Activated T-helper 9 cell treated with anti-CD3 and anti-CD28 coated beads, Interleukin-2, amount 50 U/mL, for 16 hours (primary cell): ENCODE results near the gene GFOD2.
A peak's percentile ranks its signal among the peaks of the same experiment; 100 is the strongest.
"Not testable (repeated sequence)": the region's sequence is repeated elsewhere in the genome, so short reads cannot be mapped to it uniquely, and the experiment has no call there.

Experiments
- DNase-seq: peaks from one replicate; pipeline ENCODE4 v3.0.0-alpha.2; 2020; ENCODE audit warnings: low read depth

The GFOD2 gene, protein sequence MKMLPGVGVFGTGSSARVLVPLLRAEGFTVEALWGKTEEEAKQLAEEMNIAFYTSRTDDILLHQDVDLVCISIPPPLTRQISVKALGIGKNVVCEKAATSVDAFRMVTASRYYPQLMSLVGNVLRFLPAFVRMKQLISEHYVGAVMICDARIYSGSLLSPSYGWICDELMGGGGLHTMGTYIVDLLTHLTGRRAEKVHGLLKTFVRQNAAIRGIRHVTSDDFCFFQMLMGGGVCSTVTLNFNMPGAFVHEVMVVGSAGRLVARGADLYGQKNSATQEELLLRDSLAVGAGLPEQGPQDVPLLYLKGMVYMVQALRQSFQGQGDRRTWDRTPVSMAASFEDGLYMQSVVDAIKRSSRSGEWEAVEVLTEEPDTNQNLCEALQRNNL

GRCh38 chr16:67719048-67719777 is at the start of gene GFOD2:
Gene GFOD2, minus strand, starts transcription at chr16:67719316. Its CDS starts 33,601 bp downstream, at chr16:67685715.
- peak; percentile 98 for DNase-seq

DNA sequence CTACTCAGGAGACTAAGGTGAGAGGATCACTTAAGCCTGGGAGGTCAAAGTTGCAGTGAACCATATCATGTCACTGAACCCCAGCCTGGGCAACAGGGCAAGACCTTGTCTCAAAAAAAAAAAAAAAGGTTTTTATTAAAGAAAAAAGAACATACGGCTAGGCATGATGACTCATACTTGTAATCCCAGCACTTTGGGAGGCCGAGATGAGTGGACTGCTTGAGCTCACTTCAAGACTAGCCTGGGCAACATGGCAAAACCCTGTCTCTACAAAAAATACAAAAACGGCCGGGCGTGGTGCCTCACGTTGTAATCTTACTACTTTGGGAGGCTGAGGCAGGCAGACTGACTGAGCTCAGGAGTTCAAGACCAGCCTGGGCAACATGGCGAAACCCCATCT is 48.8 kb upstream of the GFOD2 start:
- no peak for DNase-seq

DNA sequence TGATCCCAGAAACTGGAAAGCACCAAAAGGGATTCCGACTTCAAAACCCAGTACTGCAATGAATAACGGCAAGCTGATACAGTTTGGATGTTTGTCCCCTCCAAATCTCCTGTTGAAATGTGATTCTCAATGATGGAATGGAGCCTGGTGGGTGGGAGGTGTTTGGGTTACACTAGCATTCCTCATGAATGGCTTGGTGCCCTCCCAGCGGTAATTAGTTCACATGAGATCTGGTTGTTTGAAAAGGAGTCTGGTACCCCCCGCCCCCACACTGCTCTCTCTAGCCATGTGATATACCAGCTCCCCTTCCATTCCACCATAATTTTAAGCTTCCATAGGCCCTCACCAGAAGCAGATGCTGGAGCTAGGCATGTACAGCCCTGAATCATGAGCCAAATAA is 47.2 kb upstream of the GFOD2 start:
- no peak for DNase-seq

GRCh38 chr16:67764158-67764667 is 45.1 kb upstream of the GFOD2 start:
- no peak for DNase-seq

DNA sequence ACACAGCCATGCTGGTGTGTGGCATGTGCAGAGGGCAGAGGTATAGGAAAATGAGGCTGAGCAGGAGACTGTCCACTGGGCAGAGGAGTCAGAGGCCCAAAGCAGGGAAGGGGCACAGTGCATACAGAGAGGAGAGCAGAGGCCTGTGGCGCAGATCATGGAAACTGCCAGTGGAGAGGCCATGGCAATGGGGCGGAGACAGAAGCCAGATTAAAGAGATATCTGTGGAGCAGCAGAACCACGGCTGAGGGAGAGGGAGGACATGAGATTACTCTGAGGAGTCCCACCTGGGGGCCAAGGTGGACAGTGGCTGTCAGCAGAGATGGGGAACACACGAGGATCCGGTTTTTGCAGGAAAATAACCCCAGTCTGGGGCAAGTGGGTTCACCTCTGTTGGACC is 44.0 kb upstream of the GFOD2 start:
- no peak for DNase-seq

GRCh38 chr16:67762385-67762784 is 43.3 kb upstream of the GFOD2 start:
- no peak for DNase-seq

GRCh38 chr16:67761924-67762323 is 42.8 kb upstream of the GFOD2 start:
- DNase-seq, result no peak

- no peak for DNase-seq
Measured at GRCh38 chr16:67760956-67761230, 41.8 kb upstream of the GFOD2 start.

- DNase-seq, result no peak
Measured at GRCh38 chr16:67760206-67760955, 41.3 kb upstream of the GFOD2 start.

GRCh38 chr16:67758966-67759365 is 39.9 kb upstream of the GFOD2 start:
- no peak for DNase-seq

- no peak for DNase-seq
Measured at GRCh38 chr16:67758006-67758405, 38.9 kb upstream of the GFOD2 start.

- no peak for DNase-seq
Measured at GRCh38 chr16:67752641-67753040, 33.5 kb upstream of the GFOD2 start.

GRCh38 chr16:67751331-67751730 is 32.2 kb upstream of the GFOD2 start:
- DNase-seq, result not testable (repeated sequence)

DNA sequence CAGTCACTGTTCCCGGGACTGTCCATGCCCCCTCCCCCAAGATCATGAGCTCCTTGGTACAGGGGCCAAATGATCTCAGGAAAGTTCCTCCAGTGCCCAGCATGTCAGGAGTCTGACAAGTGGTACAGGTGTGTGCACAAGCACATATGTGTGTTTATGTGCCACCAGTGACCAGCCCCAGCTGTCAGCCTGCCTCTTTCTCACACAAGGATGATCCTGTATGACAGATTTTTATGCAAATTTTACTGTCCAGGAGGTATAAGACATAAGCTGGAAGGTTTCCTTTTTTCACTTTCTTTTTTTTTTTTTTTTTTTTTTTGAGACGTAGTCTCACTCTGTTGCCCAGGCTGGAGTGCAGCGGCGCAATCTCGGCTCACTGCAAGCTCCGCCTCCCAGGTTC is 31.4 kb upstream of the GFOD2 start:
- DNase-seq, result no peak

DNA sequence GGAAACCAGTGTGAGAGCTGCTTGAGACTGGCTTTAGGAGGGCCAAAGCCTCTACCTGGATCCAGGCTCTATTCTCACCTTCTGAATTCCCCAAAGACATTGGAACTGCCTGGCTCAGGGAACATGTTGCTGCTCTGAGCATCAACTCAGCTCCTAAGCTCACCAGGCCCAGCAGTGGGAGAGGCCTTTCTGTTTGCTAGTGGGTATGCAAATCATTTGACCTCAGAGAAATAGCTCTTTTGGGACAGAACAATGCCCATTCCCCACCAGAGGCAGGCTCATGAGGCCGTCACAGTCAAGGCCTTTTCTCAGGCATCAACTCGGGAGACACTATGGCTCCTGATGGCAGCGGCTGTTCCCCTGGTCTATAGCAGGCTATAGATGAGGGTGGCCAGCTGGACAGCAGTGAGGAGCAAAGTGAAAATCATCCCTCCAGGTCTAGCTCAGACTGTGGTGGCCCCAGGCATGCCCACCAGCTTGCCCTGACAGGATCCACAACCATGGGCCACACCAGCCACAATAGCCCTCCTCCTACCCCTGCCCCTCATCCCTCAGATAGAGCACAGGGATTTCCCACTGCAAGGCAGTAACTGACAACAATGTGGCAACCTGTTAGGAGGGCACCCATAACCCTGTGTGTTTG is 30.4 kb upstream of the GFOD2 start:
- DNase-seq, result no peak

DNA sequence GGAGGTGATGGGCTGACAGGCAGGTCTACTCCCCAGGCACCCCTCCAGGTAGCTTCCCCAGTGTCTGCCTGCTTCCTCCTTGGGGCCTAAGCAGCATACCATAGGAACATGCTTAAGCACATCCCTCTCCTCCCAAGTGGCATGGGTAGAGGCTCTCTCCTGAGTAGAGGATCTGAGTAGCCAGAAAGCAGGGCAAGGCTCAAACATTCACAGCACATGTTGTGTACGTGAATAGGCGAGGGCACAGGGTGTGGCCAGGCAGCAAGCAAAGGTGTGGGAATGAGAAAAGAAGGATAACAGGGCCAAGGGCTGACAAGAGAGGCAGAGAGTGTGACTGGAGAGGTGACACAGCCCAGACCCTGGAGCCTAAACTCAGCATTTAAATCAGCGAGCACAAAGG is 29.7 kb upstream of the GFOD2 start:
- DNase-seq, result no peak

DNA sequence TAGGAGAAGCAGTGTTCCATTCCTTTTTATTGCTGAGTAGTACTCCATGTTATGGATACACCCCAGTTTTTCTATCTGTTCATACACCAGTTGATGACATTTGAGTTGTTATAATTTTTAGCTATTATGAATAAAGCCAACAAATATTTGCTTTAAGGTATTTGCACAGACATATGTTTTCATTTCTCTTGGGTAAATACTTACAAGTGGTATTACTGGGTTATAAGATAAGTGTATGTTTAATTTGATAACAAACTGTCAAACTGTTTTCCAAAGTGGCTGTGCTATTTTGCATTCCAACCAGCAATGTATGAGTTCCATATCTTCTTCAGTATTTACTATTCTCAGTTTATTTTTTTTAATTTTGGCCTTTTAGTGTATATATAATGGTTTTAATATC is 27.7 kb upstream of the GFOD2 start:
- DNase-seq, result no peak

DNA sequence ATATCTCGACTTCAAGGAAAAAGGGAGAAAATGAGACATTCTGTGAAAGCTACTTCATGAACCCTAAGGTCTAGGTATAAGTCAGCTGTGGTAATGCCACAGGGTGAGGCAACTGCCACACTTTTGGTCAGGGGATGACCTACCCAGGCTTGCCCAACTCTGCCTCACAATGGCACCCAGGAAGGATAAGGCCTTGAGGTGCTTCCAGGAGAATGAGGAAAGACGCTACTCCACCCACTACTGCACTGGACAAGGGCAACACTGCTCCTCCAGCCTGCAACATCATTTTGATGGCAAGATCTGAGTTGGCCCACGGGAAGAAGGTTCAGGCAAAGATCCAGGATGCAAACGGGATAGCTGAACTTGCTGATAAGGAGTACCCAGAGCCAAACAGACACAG is 22.0 kb upstream of the GFOD2 start:
- no peak for DNase-seq

GRCh38 chr16:67740391-67740790 is 21.3 kb upstream of the GFOD2 start:
- no peak for DNase-seq

DNA sequence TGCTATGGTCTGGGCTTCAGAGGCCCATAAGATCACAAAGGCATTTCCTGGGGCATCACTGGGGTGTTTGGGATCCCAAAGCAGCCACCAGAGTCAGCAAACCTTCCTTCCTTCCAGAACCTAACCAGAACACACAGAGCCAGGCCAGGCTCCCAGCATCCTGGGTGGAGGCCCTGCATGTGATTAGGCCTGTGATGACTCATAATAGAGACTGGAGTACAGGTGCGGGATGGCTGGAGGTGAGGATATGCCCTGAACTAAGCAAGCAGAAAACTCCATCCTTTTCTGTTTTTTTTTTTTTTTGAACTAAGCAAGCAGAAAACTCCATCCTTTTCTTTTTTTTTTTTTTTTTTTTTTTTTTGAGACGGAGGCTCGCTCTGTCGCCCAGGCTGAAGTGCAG is 17.7 kb upstream of the GFOD2 start:
- DNase-seq, result no peak

DNA sequence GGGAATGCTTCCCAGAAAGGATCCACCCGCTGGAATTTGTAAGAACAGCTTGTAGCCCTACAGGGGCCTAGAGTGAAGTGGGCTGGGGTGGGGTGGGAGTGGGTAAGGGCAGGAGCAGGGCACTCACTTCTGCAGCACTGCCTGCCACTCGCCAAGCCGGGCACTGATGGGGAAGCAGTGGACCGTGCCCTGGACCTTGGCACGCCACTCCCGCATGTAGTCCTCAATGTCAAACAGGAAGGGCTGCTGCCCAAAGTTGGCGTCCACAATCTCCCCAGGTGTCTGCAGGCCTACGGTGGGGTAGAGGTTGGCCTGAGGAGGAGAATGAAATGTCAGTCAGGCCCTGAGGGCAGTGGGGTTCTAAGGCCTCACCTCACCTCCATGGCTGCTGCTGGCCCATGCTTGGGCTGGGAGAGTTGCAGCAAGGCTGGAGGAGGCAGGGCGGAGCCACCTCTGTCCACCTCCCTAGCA is 15.7 kb upstream of the GFOD2 start:
- no peak for DNase-seq

- DNase-seq, result no peak
Measured at GRCh38 chr16:67733734-67734470, 14.8 kb upstream of the GFOD2 start.
